HEK293 (cell line): ENCODE measurements around the gene GREM2.

Source experiments
- ATF2 ChIP-seq: fragments of 450-650 bp; formaldehyde crosslinking; IDR thresholded peaks from 2 replicates; pipeline ENCODE4 v1.5.1; 2016; ENCODE audit warnings: missing biosample characterization, missing genetic modification characterization, low read depth
- BCL11A ChIP-seq: fragments of 450-650 bp; formaldehyde crosslinking; IDR thresholded peaks from 2 replicates; pipeline ENCODE4 v1.5.1; 2016; ENCODE audit warnings: low read depth, missing biosample characterization, missing genetic modification characterization
- GLIS2 ChIP-seq: fragments of 450-650 bp; formaldehyde crosslinking; IDR thresholded peaks from 2 replicates; pipeline ENCODE4 v1.5.1; 2016; ENCODE audit warnings: missing biosample characterization, missing genetic modification characterization
- KLF17 ChIP-seq: fragments of 450-650 bp; formaldehyde crosslinking; IDR thresholded peaks from 2 replicates; pipeline ENCODE4 v1.5.1; 2016; ENCODE audit warnings: missing biosample characterization, missing genetic modification characterization
- OSR2 ChIP-seq: fragments of 450-650 bp; formaldehyde crosslinking; IDR thresholded peaks from 2 replicates; pipeline ENCODE4 v1.5.1; 2016; ENCODE audit warnings: missing biosample characterization, missing genetic modification characterization
- PATZ1 ChIP-seq: fragments of 450-650 bp; formaldehyde crosslinking; IDR thresholded peaks from 2 replicates; pipeline ENCODE4 v1.5.1; 2016; ENCODE audit warnings: missing biosample characterization, missing genetic modification characterization
- PRDM6 ChIP-seq: fragments of 450-650 bp; formaldehyde crosslinking; IDR thresholded peaks from 2 replicates; pipeline ENCODE4 v1.5.1; 2017; ENCODE audit warnings: missing biosample characterization, missing genetic modification characterization
- RBAK ChIP-seq: fragments of 450-650 bp; formaldehyde crosslinking; IDR thresholded peaks from 2 replicates; pipeline ENCODE4 v1.5.1; 2016; ENCODE audit warnings: missing biosample characterization, missing genetic modification characterization
- REPIN1 ChIP-seq: fragments of 450-650 bp; formaldehyde crosslinking; IDR thresholded peaks from 2 replicates; pipeline ENCODE4 v1.5.1; 2017; ENCODE audit warnings: missing biosample characterization, missing genetic modification characterization, low read depth
- REST ChIP-seq: fragments of 450-650 bp; formaldehyde crosslinking; IDR thresholded peaks from 2 replicates; pipeline ENCODE4 v1.5.1; 2016; ENCODE audit warnings: missing biosample characterization, missing genetic modification characterization
- SP3 ChIP-seq: fragments of 450-650 bp; formaldehyde crosslinking; IDR thresholded peaks from 2 replicates; pipeline ENCODE4 v1.5.1; 2016; ENCODE audit warnings: missing biosample characterization, missing genetic modification characterization
- SP7 ChIP-seq: fragments of 450-650 bp; formaldehyde crosslinking; IDR thresholded peaks from 2 replicates; pipeline ENCODE4 v1.5.1; 2016; ENCODE audit warnings: missing biosample characterization, missing genetic modification characterization
- TRIM28 ChIP-seq: IDR thresholded peaks from 2 replicates; pipeline ENCODE4 v1.6.1; 2011; ENCODE audit warnings: low read length, control low read depth, borderline replicate concordance
- WT1 ChIP-seq: fragments of 450-650 bp; formaldehyde crosslinking; IDR thresholded peaks from 2 replicates; pipeline ENCODE4 v1.5.1; 2016; ENCODE audit warnings: missing biosample characterization, missing genetic modification characterization
- YY2 ChIP-seq: fragments of 450-650 bp; formaldehyde crosslinking; IDR thresholded peaks from 2 replicates; pipeline ENCODE4 v1.5.1; 2016; ENCODE audit warnings: missing biosample characterization, missing genetic modification characterization
- ZBTB44 ChIP-seq: fragments of 450-650 bp; IDR thresholded peaks from 2 replicates; pipeline ENCODE4 v1.5.1; 2018; ENCODE audit warnings: missing biosample characterization, mild to moderate bottlenecking, missing genetic modification characterization
- ZNF114 ChIP-seq: fragments of 450-650 bp; formaldehyde crosslinking; IDR thresholded peaks from 2 replicates; pipeline ENCODE4 v1.5.0; 2017; ENCODE audit warnings: missing biosample characterization, missing genetic modification characterization
- ZNF121 ChIP-seq: fragments of 450-650 bp; formaldehyde crosslinking; IDR thresholded peaks from 2 replicates; pipeline ENCODE4 v1.5.1; 2016; ENCODE audit warnings: missing biosample characterization, missing genetic modification characterization
- ZNF146 ChIP-seq: fragments of 450-650 bp; formaldehyde crosslinking; IDR thresholded peaks from 2 replicates; pipeline ENCODE4 v1.5.1; 2016; ENCODE audit warnings: missing biosample characterization, missing genetic modification characterization
- ZNF155 ChIP-seq: fragments of 450-650 bp; formaldehyde crosslinking; IDR thresholded peaks from 2 replicates; pipeline ENCODE4 v1.5.1; 2016; ENCODE audit warnings: missing biosample characterization, missing genetic modification characterization
- ZNF174 ChIP-seq: fragments of 450-650 bp; formaldehyde crosslinking; IDR thresholded peaks from 2 replicates; pipeline ENCODE4 v1.5.0; 2017; ENCODE audit warnings: missing biosample characterization, mild to moderate bottlenecking, missing genetic modification characterization
- ZNF175 ChIP-seq: fragments of 450-650 bp; formaldehyde crosslinking; IDR thresholded peaks from 2 replicates; pipeline ENCODE4 v1.5.1; 2016; ENCODE audit warnings: missing biosample characterization, missing genetic modification characterization
- ZNF214 ChIP-seq: fragments of 450-650 bp; formaldehyde crosslinking; IDR thresholded peaks from 2 replicates; pipeline ENCODE4 v1.5.1; 2017; ENCODE audit warnings: missing biosample characterization, mild to moderate bottlenecking, missing genetic modification characterization, borderline replicate concordance
- ZNF23 ChIP-seq: fragments of 450-650 bp; formaldehyde crosslinking; IDR thresholded peaks from 2 replicates; pipeline ENCODE4 v1.5.1; 2016; ENCODE audit warnings: missing biosample characterization, missing genetic modification characterization, borderline replicate concordance
- ZNF394 ChIP-seq: fragments of 450-650 bp; formaldehyde crosslinking; IDR thresholded peaks from 2 replicates; pipeline ENCODE4 v1.5.1; 2016; ENCODE audit warnings: missing biosample characterization, missing genetic modification characterization, mild to moderate bottlenecking, moderate library complexity, borderline replicate concordance
- ZNF544 ChIP-seq: fragments of 450-650 bp; formaldehyde crosslinking; IDR thresholded peaks from 2 replicates; pipeline ENCODE4 v1.5.0; 2017; ENCODE audit warnings: missing biosample characterization, missing genetic modification characterization
- ZNF596 ChIP-seq: fragments of 450-650 bp; IDR thresholded peaks from 2 replicates; pipeline ENCODE4 v1.5.0; 2018; ENCODE audit warnings: missing biosample characterization, mild to moderate bottlenecking, missing genetic modification characterization, moderate library complexity
- ZNF629 ChIP-seq: fragments of 450-650 bp; formaldehyde crosslinking; IDR thresholded peaks from 2 replicates; pipeline ENCODE4 v1.5.1; 2017; ENCODE audit warnings: missing biosample characterization, missing genetic modification characterization
- ZNF664 ChIP-seq: fragments of 450-650 bp; formaldehyde crosslinking; IDR thresholded peaks from 2 replicates; pipeline ENCODE4 v1.5.1; 2016; ENCODE audit warnings: missing biosample characterization, missing genetic modification characterization
- ZSCAN23 ChIP-seq: fragments of 450-650 bp; formaldehyde crosslinking; IDR thresholded peaks from 2 replicates; pipeline ENCODE4 v1.5.1; 2016; ENCODE audit warnings: missing biosample characterization, missing genetic modification characterization

The GREM2 gene

GRCh38 chr1:240484804-240485443 is 127.0 kb downstream of the GREM2 start (continued):
- TF ChIP-seq ZNF175 (tag by site-specific recombination) (no peak), PRDM6 (tag by site-specific recombination) (peak; percentile 59), YY2 (tag by site-specific recombination) (no peak), KLF17 (tag by site-specific recombination) (no peak), ZSCAN23 (tag by site-specific recombination) (no peak), TRIM28 (peak; percentile 16; the same call in 1 of the 2 replicates), REST (tag by site-specific recombination) (no peak), ZNF114 (tag by site-specific recombination) (no peak), ZNF214 (tag by site-specific recombination) (no peak), BCL11A (tag by site-specific recombination) (peak; percentile 21; the same call in 1 of the 2 replicates), ZNF544 (tag by site-specific recombination) (no peak), ZNF394 (tag by site-specific recombination) (no peak), PATZ1 (tag by site-specific recombination) (peak; percentile 49; the same call in 1 of the 2 replicates), REPIN1 (tag by site-specific recombination) (no peak), ZNF174 (no peak), RBAK (tag by site-specific recombination) (no peak), SP7 (no peak), ZNF664 (tag by site-specific recombination) (no peak), ZNF596 (tag by site-specific recombination) (peak; percentile 67; the same call in 1 of the 2 replicates), GLIS2 (tag by site-specific recombination) (no peak), ZNF629 (tag by site-specific recombination) (peak; percentile 40), SP3 (no peak), ATF2 (tag by site-specific recombination) (no peak), WT1 (0 out of 2 replicates have a peak, but pooled peaks have one; percentile 38), OSR2 (peak; percentile 60; the same call in 1 of the 2 replicates), ZNF23 (no peak), ZNF121 (tag by site-specific recombination) (no peak), ZBTB44 (tag by site-specific recombination) (peak; percentile 94), ZNF155 (tag by site-specific recombination) (no peak), ZNF146 (tag by site-specific recombination) (no peak)
